MM.1S (cell line): ENCODE data around the gene PKP2.

Experiments
- EZH2 ChIP-seq: fragments of 300-600 bp; sonication (generic); optimal IDR thresholded peaks from 2 replicates; pipeline ENCODE3; 2017; ENCODE audit warnings: low read depth, mild to moderate bottlenecking, antibody characterized with exemption, low read length, mixed read lengths
- TF ChIP-seq, protein P1 (sequence below): fragments of 300-600 bp; sonication (generic); IDR thresholded peaks from 2 replicates; pipeline ENCODE4 v1.5.1; 2016; ENCODE audit warnings: antibody characterized with exemption, low read length, mixed read lengths

DNA sequence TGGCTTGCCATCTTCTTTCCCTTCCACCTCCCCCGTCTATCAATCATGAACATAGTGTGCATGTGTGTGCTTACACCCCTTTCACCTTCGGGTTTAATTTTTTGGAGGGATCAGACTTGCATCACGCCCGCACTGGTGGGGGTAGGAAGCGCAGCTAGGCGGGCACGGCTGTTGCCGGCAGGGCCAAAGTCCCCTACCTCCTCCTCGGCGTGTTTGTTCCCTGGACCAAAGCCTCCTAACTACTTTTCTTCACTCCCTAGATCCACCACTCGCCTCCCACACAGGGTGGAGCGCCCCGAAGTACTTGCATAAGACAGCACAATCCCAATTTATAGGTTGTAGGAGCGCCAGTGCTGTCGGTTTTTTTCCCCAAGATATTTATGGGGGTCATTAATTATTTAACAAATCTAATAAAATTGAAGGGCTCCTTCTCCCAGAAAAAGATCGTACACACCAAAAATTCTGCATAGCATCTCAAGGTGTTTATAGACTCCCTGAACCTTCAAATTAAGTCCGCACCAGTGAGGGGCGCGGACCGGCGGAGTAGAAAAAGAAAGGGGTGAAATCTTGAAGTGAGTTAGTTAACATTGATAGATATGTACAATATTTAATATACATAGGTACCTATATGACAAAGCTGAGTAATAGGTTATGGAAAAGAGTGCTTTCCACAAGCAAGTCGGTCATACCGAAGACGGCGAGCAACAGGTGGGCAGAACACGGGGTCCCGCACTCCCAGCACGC is 717 bp downstream of the PKP2 start:
- no peak for TF ChIP-seq EZH2
- TF ChIP-seq, protein P1, sequence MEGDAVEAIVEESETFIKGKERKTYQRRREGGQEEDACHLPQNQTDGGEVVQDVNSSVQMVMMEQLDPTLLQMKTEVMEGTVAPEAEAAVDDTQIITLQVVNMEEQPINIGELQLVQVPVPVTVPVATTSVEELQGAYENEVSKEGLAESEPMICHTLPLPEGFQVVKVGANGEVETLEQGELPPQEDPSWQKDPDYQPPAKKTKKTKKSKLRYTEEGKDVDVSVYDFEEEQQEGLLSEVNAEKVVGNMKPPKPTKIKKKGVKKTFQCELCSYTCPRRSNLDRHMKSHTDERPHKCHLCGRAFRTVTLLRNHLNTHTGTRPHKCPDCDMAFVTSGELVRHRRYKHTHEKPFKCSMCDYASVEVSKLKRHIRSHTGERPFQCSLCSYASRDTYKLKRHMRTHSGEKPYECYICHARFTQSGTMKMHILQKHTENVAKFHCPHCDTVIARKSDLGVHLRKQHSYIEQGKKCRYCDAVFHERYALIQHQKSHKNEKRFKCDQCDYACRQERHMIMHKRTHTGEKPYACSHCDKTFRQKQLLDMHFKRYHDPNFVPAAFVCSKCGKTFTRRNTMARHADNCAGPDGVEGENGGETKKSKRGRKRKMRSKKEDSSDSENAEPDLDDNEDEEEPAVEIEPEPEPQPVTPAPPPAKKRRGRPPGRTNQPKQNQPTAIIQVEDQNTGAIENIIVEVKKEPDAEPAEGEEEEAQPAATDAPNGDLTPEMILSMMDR = peak; percentile 47
